ENCODE measurements around the gene RIMBP2.

Gene RIMBP2

DNA sequence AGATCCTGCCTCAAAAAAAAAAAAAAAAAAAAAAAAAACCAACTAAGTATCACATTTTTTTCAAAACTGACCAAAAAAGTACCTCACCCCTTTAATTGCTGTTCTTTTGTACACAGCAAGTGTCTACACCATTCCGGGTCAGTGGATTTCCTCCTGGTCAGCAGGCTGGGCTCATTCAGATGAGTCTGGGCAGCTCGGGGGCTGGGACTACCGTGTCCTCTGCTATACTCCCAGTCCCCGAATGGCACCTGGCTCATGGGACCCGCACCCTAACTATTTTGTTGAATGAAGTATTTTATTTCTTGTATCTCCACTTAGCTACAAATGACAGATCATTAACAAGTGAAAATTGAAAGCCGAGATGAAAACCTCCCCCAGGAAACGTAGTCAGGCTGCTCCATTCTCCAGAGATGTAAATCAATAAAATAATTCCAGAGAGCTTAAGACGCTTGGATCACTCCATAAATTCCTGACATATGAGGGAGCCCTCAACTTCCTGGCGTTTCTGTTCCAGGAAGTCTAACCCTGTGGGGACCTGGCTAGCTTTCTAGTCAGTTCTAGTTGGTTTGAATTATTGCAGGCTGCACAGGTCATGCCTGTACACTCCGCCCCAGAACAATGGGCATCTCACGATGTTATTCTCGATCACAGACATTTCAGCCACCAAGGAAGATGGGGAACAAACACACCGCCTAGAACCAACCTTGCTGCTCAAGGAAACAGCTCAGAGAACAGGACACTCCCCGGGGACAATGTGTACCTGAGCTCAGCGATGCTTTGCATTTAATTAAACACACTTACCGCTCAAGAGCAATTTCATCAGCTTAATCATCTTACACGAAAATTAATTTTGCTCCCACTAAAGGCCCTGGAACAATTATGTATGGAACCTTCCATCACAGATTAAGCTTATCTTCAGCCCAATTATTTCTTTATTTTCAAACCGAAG lies 76.3 kb downstream of the RIMBP2 start:
- TF ChIP-seq CTCF (IDR thresholded peaks at IDR 0.05; ENCODE audit: control insufficient read depth, extremely low read depth, insufficient read depth), result no peak
- no peak for DNase-seq (ENCODE audit: low read depth)
- no peak overlapping the region for H3K4me3 ChIP-seq (ENCODE audit: low read depth, low read length)

GRCh38 chr12:130636370-130636769 lies 79.7 kb downstream of the RIMBP2 start:
- no peak overlapping the region for H3K4me3 ChIP-seq (ENCODE audit: low read depth, low read length)
- no peak for DNase-seq (ENCODE audit: low read depth)
- no peak for TF ChIP-seq CTCF (IDR thresholded peaks at IDR 0.05; ENCODE audit: control insufficient read depth, extremely low read depth, insufficient read depth)

GRCh38 chr12:130634866-130635265 lies 81.2 kb downstream of the RIMBP2 start:
- no peak for DNase-seq (ENCODE audit: low read depth)
- TF ChIP-seq CTCF (IDR thresholded peaks at IDR 0.05; ENCODE audit: control insufficient read depth, extremely low read depth, insufficient read depth), result no peak
- no peak overlapping the region for H3K4me3 ChIP-seq (ENCODE audit: low read depth, low read length)

DNA sequence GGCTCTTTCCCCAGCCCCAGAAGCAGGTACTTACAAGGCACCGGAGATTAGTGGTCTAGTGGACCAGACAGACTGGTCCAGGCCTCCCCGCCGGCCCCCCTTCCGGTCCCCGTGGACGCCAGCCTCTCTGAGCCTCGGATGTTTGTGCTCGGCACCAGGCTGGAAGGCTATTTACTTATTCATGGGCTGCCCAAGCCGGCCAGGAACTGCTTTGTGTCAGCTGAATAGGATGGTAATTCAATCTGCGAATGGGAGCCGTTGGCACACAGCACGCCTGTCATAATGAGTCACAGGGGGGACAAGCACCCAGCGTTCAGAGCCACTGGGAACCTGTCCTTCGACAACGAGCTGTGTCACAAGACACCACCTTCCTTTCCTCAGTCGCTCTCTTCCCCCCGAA lies 82.3 kb downstream of the RIMBP2 start:
- DNase-seq (ENCODE audit: low read depth), result no peak
- TF ChIP-seq CTCF (IDR thresholded peaks at IDR 0.05; ENCODE audit: control insufficient read depth, extremely low read depth, insufficient read depth), result no peak
- H3K4me3 ChIP-seq (ENCODE audit: low read depth, low read length), result no peak overlapping the region

DNA sequence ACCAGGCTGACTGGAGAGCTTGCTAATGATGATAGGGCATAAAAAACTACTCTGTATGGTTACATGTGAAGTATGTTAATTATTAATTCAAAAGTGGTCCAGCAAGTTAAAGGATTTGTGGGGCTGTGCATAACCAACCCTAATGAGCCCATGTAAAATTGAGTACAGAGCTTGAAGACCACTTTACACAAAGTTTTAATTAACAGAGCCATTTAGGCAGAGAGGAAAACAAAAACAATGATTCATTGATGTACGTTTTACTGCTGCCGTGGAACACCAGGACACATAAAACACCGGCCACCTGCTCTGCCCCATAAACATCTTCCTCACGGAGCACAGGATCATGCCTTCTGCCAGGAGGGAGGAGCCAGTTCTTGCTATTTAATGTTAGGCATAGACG lies 83.5 kb downstream of the RIMBP2 start:
- no peak overlapping the region for H3K4me3 ChIP-seq (ENCODE audit: low read depth, low read length)
- DNase-seq (ENCODE audit: low read depth), result peak; percentile 38
- no peak for TF ChIP-seq CTCF (IDR thresholded peaks at IDR 0.05; ENCODE audit: control insufficient read depth, extremely low read depth, insufficient read depth)

GRCh38 chr12:130628304-130628703 lies 87.8 kb downstream of the RIMBP2 start:
- DNase-seq (ENCODE audit: low read depth), result no peak
- TF ChIP-seq CTCF (IDR thresholded peaks at IDR 0.05; ENCODE audit: control insufficient read depth, extremely low read depth, insufficient read depth), result no peak
- H3K4me3 ChIP-seq (ENCODE audit: low read depth, low read length), result no peak overlapping the region

DNA sequence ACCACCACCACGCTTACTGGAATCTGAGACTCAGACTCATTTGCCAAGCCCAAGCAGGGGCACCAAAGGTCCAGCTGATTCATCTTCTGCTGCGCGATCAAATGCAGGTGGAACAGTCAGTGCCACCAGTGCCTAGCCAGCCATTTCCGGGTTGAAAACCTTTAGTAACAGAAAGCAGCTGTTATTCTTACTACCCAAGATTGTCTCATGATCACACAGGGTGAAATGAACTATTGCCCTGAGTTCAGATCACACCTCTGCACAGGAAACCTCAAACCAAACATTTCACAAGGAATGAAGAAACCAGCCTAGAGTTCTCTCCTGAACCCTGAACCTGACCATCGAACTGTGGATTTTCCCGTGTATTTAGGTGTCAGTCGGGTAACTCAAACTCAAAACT lies 88.9 kb downstream of the RIMBP2 start:
- H3K4me3 ChIP-seq (ENCODE audit: low read depth, low read length), result no peak overlapping the region
- no peak for DNase-seq (ENCODE audit: low read depth)
- TF ChIP-seq CTCF (IDR thresholded peaks at IDR 0.05; ENCODE audit: control insufficient read depth, extremely low read depth, insufficient read depth), result no peak

Measured in LNCaP clone FGC (cell line).